HUDEP-2 (cell line): ENCODE results near the gene ABHD16A.

Source experiments
- DNase-seq, 76 experiments: peaks; one replicate each; lab custom pipeline; 2025; ENCODE audit not compliant: unreplicated experiment in 76 of 76; lab: John Stamatoyannopoulos, UW

ABHD16A gene

GRCh38 chr6:31691564-31692108 is 11.5 kb downstream of the ABHD16A start:
- DNase-seq = no peak

GRCh38 chr6:31691078-31691463 is 12.1 kb downstream of the ABHD16A start:
- DNase-seq = no peak

GRCh38 chr6:31690231-31691077 is 12.7 kb downstream of the ABHD16A start:
- DNase-seq = peak in 53 of 76 experiments; percentile 13 to 70 (median 38)

GRCh38 chr6:31689249-31690110 is 13.6 kb downstream of the ABHD16A start:
- peak in 2 of 76 experiments; percentile 11 to 16 for DNase-seq

GRCh38 chr6:31687860-31688693 is 15.0 kb downstream of the ABHD16A start:
- DNase-seq = no peak

GRCh38 chr6:31687321-31687720 is 15.8 kb downstream of the ABHD16A start:
- DNase-seq = no peak

- DNase-seq = peak in 40 of 76 experiments; percentile 5 to 66 (median 40)
Measured at GRCh38 chr6:31686483-31686882, 16.6 kb downstream of the ABHD16A start.

- no peak for DNase-seq
Measured at GRCh38 chr6:31683591-31683990, 19.5 kb downstream of the ABHD16A start.

GRCh38 chr6:31681135-31681671 is 21.9 kb downstream of the ABHD16A start:
- DNase-seq = peak in 20 of 76 experiments; percentile 16 to 45 (median 32)

- peak in 70 of 76 experiments; percentile 21 to 86 (median 70) for DNase-seq
Measured at GRCh38 chr6:31680226-31681134, 22.6 kb downstream of the ABHD16A start, which contains the start of gene LY6G5C. TSS of gene LY6G5C (minus strand) at chr6:31681067. CDS start at chr6:31680373, 694 bp downstream.

- DNase-seq = no peak
Measured at GRCh38 chr6:31677955-31678354, 25.2 kb downstream of the ABHD16A start.

- DNase-seq = no peak
Measured at GRCh38 chr6:31676904-31677303, 26.2 kb downstream of the ABHD16A start.

- no peak for DNase-seq
Measured at GRCh38 chr6:31676322-31676903, 26.7 kb downstream of the ABHD16A start.

GRCh38 chr6:31669676-31670075 is 33.4 kb downstream of the ABHD16A start, which contains the start of gene LY6G5B:
TSS of gene LY6G5B (plus strand) at chr6:31669976. CDS start at chr6:31670951, 975 bp downstream.
- DNase-seq = no peak

- DNase-seq = peak in 7 of 76 experiments; percentile 14 to 48 (median 25)
Measured at GRCh38 chr6:31666337-31666965, 36.7 kb downstream of the ABHD16A start.

GRCh38 chr6:31665501-31666336 is 37.4 kb downstream of the ABHD16A start, which contains the start of gene CSNK2B:
TSS of gene CSNK2B (plus strand) at chr6:31666080. CDS start at chr6:31666832, 752 bp downstream.
- peak in 75 of 76 experiments; percentile 82 to 99 (median 99) for DNase-seq
